ENCODE measurements around the gene BTN3A1.
"Not testable (repeated sequence)": the region's sequence is repeated elsewhere in the genome, so short reads cannot be mapped to it uniquely, and the experiment has no call there.

The BTN3A1 gene

GRCh38 chr6:26415791-26416190 is 13.7 kb downstream of the BTN3A1 start:
- no peak overlapping the region for H3K4me3 ChIP-seq (ENCODE audit: low read length)
- H3K4me2 ChIP-seq (ENCODE audit: low read length): no peak overlapping the region
- no peaks in the 10 kb centered on the region for H3K36me3 ChIP-seq (ENCODE audit: insufficient read depth, low read length)
- peaks cover 10% of the 10 kb centered on the region for H3K4me1 ChIP-seq (ENCODE audit: control insufficient read depth, insufficient read depth, low read length)
- H3K27me3 ChIP-seq (ENCODE audit: control insufficient read depth, insufficient read depth, low read length): no peaks in the 10 kb centered on the region
- no peaks in the 10 kb centered on the region for H3K9me3 ChIP-seq (replicated peaks; ENCODE audit: low read length)
- H3K9ac ChIP-seq (ENCODE audit: low read depth, low read length): no peak overlapping the region

GRCh38 chr6:26416288-26416687 is 14.2 kb downstream of the BTN3A1 start:
- H3K36me3 ChIP-seq (ENCODE audit: insufficient read depth, low read length): no peaks in the 10 kb centered on the region
- no peak overlapping the region for H3K4me2 ChIP-seq (ENCODE audit: low read length)
- H3K9ac ChIP-seq (ENCODE audit: low read depth, low read length): no peak overlapping the region
- no peak overlapping the region for H3K4me3 ChIP-seq (ENCODE audit: low read length)
- no peaks in the 10 kb centered on the region for H3K9me3 ChIP-seq (replicated peaks; ENCODE audit: low read length)
- no peaks in the 10 kb centered on the region for H3K27me3 ChIP-seq (ENCODE audit: control insufficient read depth, insufficient read depth, low read length)
- H3K4me1 ChIP-seq (ENCODE audit: control insufficient read depth, insufficient read depth, low read length): peaks cover 12% of the 10 kb centered on the region

DNA sequence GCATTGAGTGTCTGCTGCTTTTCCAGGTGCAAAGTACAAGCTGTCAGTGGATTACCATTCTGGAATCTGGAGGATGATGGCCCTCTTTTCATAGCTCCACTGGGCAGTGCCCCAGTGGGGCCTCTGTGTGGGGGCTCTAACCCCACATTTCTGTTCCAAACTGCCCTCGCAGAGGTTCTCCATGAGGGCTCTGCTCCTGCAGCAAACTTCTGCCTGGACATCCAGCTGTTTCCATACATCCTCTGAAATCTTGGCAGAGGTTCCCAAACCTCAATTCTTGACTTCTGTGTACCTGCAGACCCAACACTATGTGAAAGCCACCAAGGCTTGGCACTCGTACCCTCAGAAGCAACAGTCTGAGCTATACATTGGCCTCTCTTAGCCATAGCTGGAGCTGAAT is 16.0 kb downstream of the BTN3A1 start:
- not testable (repeated sequence) for H3K9ac ChIP-seq (ENCODE audit: low read depth, low read length); H3K4me2 ChIP-seq (ENCODE audit: low read length); H3K9me3 ChIP-seq (replicated peaks; ENCODE audit: low read length); H3K36me3 ChIP-seq (ENCODE audit: insufficient read depth, low read length); H3K4me3 ChIP-seq (ENCODE audit: low read length); H3K27me3 ChIP-seq (ENCODE audit: control insufficient read depth, insufficient read depth, low read length)
- peaks cover 17% of the 10 kb centered on the region for H3K4me1 ChIP-seq (ENCODE audit: control insufficient read depth, insufficient read depth, low read length)

DNA sequence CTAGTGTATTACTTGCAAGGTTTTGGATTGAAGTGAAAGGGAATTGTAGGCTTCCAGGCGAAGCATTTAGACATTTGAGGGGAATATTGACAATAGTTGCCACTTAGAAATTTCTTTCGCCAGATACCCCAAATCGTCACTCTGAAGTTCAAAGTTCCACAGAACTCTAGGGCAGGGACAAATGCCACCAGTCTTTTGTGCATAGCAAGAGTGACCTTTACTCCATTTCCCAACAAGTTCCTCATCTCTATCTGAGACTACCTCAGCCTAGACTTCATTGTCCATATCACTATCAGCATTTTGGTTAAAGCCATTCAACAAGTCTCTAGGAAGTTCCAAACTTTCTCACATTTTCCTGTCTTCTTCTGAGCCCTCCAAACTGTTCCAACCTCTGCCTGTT is 16.7 kb downstream of the BTN3A1 start:
- not testable (repeated sequence) for H3K9me3 ChIP-seq (replicated peaks; ENCODE audit: low read length); H3K4me3 ChIP-seq (ENCODE audit: low read length); H3K4me2 ChIP-seq (ENCODE audit: low read length); H3K9ac ChIP-seq (ENCODE audit: low read depth, low read length); H3K27me3 ChIP-seq (ENCODE audit: control insufficient read depth, insufficient read depth, low read length); H3K36me3 ChIP-seq (ENCODE audit: insufficient read depth, low read length)
- H3K4me1 ChIP-seq (ENCODE audit: control insufficient read depth, insufficient read depth, low read length): peaks cover 17% of the 10 kb centered on the region

GRCh38 chr6:26420688-26421171 is 18.7 kb downstream of the BTN3A1 start:
- Histone ChIP-seq H3K4me3 (ENCODE audit: low read length) (peak overlapping the region; percentile 80), H3K9me3 (replicated peaks; ENCODE audit: low read length) (no peaks in the 10 kb centered on the region), H3K36me3 (ENCODE audit: insufficient read depth, low read length) (peaks cover 5% of the 10 kb centered on the region), H3K9ac (ENCODE audit: low read depth, low read length) (peak overlapping the region; percentile 91), H3K4me2 (ENCODE audit: low read length) (peak overlapping the region; percentile 79), H3K4me1 (ENCODE audit: control insufficient read depth, insufficient read depth, low read length) (peaks cover 23% of the 10 kb centered on the region), H3K27me3 (ENCODE audit: control insufficient read depth, insufficient read depth, low read length) (no peaks in the 10 kb centered on the region)

GRCh38 chr6:26421259-26422144 is 19.4 kb downstream of the BTN3A1 start:
- Histone ChIP-seq H3K9me3 (replicated peaks; ENCODE audit: low read length) (no peaks in the 10 kb centered on the region), H3K4me3 (ENCODE audit: low read length) (peak overlapping the region; percentile 80), H3K9ac (ENCODE audit: low read depth, low read length) (peak overlapping the region; percentile 91), H3K4me2 (ENCODE audit: low read length) (peak overlapping the region; percentile 79), H3K36me3 (ENCODE audit: insufficient read depth, low read length) (peaks cover 12% of the 10 kb centered on the region), H3K27me3 (ENCODE audit: control insufficient read depth, insufficient read depth, low read length) (no peaks in the 10 kb centered on the region), H3K4me1 (ENCODE audit: control insufficient read depth, insufficient read depth, low read length) (peaks cover 23% of the 10 kb centered on the region)

GRCh38 chr6:26422329-26422728 is 20.3 kb downstream of the BTN3A1 start:
- H3K36me3 ChIP-seq (ENCODE audit: insufficient read depth, low read length): peaks cover 21% of the 10 kb centered on the region
- H3K4me3 ChIP-seq (ENCODE audit: low read length): peak overlapping the region; percentile 80
- peaks cover 23% of the 10 kb centered on the region for H3K4me1 ChIP-seq (ENCODE audit: control insufficient read depth, insufficient read depth, low read length)
- H3K4me2 ChIP-seq (ENCODE audit: low read length): peak overlapping the region; percentile 79
- H3K27me3 ChIP-seq (ENCODE audit: control insufficient read depth, insufficient read depth, low read length): no peaks in the 10 kb centered on the region
- H3K9ac ChIP-seq (ENCODE audit: low read depth, low read length): peak overlapping the region; percentile 91
- H3K9me3 ChIP-seq (replicated peaks; ENCODE audit: low read length): no peaks in the 10 kb centered on the region

DNA sequence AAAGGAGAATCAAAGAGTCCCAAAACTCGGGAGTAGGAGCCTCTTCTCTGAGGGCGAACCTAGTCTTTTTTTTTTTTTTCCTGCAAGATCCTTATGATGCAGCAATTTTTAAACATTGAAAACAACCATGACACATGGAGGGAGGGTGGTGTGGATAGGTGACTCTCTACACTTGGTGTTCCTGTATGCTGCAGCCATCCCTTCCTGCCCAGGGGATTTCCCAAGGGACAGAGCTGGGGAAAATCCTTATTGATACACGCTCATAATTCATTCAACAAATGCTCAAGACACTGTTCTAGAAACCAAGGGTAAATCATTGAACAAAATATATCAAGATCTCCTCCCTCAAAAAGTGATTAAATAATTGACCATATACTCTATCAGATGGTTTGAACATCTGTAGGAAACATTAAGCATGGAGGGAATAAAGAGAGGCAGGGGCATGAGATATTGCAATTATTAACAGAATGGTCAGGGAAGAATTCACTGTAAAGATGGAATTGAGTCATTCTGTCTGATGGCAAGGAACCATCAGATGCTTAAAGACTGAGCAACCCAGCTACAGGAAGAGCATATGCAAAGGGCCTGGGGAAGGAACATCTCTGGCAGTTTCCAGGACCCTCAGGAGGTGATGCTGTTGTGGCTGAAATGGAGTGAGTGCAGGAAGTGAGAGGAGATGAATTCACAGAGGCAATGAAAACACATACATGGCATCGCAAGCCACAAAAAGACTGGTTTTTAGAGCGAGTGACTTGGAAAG is 24.8 kb downstream of the BTN3A1 start:
- Histone ChIP-seq H3K36me3 (ENCODE audit: insufficient read depth, low read length) (peaks cover 61% of the 10 kb centered on the region), H3K4me3 (ENCODE audit: low read length) (no peak overlapping the region), H3K9me3 (replicated peaks; ENCODE audit: low read length) (no peaks in the 10 kb centered on the region), H3K9ac (ENCODE audit: low read depth, low read length) (no peak overlapping the region), H3K4me1 (ENCODE audit: control insufficient read depth, insufficient read depth, low read length) (peaks cover 24% of the 10 kb centered on the region), H3K27me3 (ENCODE audit: control insufficient read depth, insufficient read depth, low read length) (no peaks in the 10 kb centered on the region), H3K4me2 (ENCODE audit: low read length) (no peak overlapping the region)

GRCh38 chr6:26427451-26427809 is 25.4 kb downstream of the BTN3A1 start:
- Histone ChIP-seq H3K36me3 (ENCODE audit: insufficient read depth, low read length) (peaks cover 61% of the 10 kb centered on the region), H3K4me1 (ENCODE audit: control insufficient read depth, insufficient read depth, low read length) (peaks cover 24% of the 10 kb centered on the region), H3K27me3 (ENCODE audit: control insufficient read depth, insufficient read depth, low read length) (no peaks in the 10 kb centered on the region), H3K9ac (ENCODE audit: low read depth, low read length) (no peak overlapping the region), H3K4me3 (ENCODE audit: low read length) (no peak overlapping the region), H3K9me3 (replicated peaks; ENCODE audit: low read length) (no peaks in the 10 kb centered on the region), H3K4me2 (ENCODE audit: low read length) (no peak overlapping the region)

- Histone ChIP-seq H3K27me3 (ENCODE audit: control insufficient read depth, insufficient read depth, low read length) (no peaks in the 10 kb centered on the region), H3K4me1 (ENCODE audit: control insufficient read depth, insufficient read depth, low read length) (peaks cover 28% of the 10 kb centered on the region), H3K4me2 (ENCODE audit: low read length) (no peak overlapping the region), H3K4me3 (ENCODE audit: low read length) (no peak overlapping the region), H3K9ac (ENCODE audit: low read depth, low read length) (no peak overlapping the region), H3K36me3 (ENCODE audit: insufficient read depth, low read length) (peaks cover 61% of the 10 kb centered on the region), H3K9me3 (replicated peaks; ENCODE audit: low read length) (no peaks in the 10 kb centered on the region)
These were observed 26.1 kb downstream of the BTN3A1 start for GRCh38 chr6:26428206-26428605.

GRCh38 chr6:26430787-26431186 is 28.7 kb downstream of the BTN3A1 start:
- Histone ChIP-seq H3K4me3 (ENCODE audit: low read length) (no peak overlapping the region), H3K36me3 (ENCODE audit: insufficient read depth, low read length) (peaks cover 56% of the 10 kb centered on the region), H3K4me1 (ENCODE audit: control insufficient read depth, insufficient read depth, low read length) (peaks cover 21% of the 10 kb centered on the region), H3K4me2 (ENCODE audit: low read length) (no peak overlapping the region), H3K9ac (ENCODE audit: low read depth, low read length) (no peak overlapping the region), H3K9me3 (replicated peaks; ENCODE audit: low read length) (no peaks in the 10 kb centered on the region), H3K27me3 (ENCODE audit: control insufficient read depth, insufficient read depth, low read length) (no peaks in the 10 kb centered on the region)

Data from skeletal muscle satellite cell (primary cell).